ENCODE measurements around the gene SLC25A13.
"Not testable (repeated sequence)": the region's sequence is repeated elsewhere in the genome, so short reads cannot be mapped to it uniquely, and the experiment has no call there.

Gene SLC25A13

GRCh38 chr7:96297876-96298275 is 24.0 kb downstream of the SLC25A13 start:
- no peak for DNase-seq

DNA sequence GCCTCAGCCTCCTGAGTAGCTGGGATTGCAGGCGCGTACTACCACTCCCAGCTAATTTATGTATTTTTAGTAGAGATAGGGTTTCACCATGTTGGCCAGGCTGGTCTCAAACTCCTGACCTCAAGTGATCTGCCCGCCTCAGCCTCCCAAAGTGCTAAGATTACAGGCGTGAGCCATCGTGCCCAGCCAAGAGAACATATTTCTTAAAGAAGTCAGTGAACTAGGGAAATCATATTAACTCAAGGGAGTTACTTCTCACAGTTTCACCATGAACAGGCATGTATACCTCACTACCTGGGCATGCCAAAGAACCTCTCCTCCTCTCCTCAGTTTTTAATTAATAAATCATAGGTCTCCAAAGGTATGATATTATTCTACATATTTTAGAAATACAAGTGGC is 24.5 kb downstream of the SLC25A13 start:
- DNase-seq = not testable (repeated sequence)

GRCh38 chr7:96293911-96294310 is 28.0 kb downstream of the SLC25A13 start:
- DNase-seq = not testable (repeated sequence)

DNA sequence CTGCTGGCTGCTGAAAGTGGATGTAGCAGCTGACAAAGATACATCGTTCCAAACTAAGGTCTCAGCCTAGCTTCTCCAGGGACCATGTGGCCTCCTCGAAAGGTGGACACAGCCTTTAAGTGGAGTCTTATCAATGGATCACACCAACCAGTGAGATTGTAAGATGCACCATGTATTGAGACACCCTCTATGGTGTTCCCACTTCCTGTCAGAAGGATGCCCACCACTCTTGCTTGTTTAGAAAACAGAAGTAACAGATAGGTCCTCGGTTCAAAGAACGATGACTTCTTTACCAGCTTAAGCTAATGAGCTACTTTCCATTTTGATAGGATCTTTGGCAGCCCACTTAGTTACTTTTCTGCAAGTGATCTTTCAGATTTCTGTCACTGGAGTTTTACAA is 34.3 kb downstream of the SLC25A13 start:
- DNase-seq = no peak

DNA sequence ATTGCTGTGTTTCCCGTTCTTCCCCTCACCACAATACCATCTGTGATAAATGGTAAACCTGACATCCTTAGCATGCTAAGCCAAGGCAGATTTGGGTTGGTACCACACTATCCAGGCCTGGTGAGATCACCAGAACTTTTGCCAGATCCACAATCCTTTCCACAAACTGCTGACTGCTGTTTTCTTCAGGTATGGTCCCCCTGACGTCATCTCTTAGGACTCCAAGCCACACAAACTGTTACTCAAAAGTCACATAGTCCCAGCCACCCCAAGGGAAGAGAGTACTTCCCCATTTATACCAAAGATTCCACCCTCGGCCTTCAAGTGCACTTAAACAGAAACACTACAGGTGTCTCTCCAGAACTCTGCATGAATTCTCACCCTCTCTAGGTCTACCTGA is 34.8 kb downstream of the SLC25A13 start:
- no peak for DNase-seq

DNA sequence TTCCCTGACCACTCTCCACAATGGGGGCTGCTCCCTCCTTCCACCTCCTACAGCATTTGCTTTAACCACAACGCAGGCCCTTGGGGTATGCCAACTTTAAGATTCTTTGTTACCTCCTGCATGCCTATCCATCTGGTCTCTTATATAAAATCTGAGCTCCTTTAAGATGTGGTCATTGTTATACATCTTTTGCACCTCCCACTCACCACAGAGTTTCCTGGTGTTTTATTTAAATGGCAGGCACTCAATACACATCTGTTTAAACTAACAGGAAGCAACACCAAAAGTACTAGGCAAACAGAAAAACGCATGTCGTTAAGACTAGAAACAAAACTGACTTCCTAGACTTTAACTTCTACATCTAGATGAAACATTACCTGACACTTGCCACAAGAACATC is 36.3 kb downstream of the SLC25A13 start:
- no peak for DNase-seq

- DNase-seq = no peak
Measured at GRCh38 chr7:96284835-96285234, 37.1 kb downstream of the SLC25A13 start.

GRCh38 chr7:96284240-96284639 is 37.7 kb downstream of the SLC25A13 start:
- no peak for DNase-seq

- DNase-seq = no peak
Measured at GRCh38 chr7:96282835-96283234, 39.1 kb downstream of the SLC25A13 start.

DNA sequence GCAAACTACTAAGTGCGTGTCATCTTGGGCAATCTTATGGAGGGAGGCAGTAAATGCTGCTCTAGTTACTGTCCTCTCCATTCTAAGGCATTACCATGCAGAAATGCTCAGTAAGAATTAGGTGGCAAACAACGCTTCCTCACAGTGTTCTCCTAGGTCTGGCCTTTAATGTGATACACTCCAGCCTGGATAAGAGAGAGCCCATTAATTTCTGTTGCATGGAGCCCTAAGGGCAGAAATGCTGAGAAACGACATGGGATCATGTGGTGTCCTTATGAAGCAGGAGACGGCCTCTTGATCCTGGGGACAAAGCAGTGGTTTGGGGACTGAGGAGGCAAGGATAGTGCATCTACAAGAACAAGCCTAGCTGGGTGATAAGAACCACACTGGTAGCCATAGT is 44.0 kb downstream of the SLC25A13 start:
- no peak for DNase-seq

- no peak for DNase-seq
Measured at GRCh38 chr7:96276019-96276418, 45.9 kb downstream of the SLC25A13 start.

DNA sequence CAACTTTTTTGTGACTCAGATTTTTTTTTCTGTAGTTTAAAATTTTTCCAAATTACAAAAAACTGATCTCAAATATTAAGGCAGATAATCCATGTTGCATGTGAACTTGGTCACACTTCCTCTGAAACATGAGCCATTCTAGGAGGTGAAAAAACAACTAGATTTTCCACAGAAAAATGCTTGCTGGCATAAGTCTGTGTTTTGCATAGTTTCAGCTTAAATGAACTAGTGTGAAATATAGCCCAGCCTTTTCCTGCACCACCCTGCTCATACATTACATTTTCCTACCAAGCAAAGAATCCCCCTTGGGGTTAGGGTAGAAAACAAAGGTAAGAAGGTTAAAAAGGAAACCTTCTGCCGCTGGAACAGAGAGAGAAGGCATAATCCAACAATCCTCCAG is 48.2 kb downstream of the SLC25A13 start:
- DNase-seq = no peak

- no peak for DNase-seq
Measured at GRCh38 chr7:96269246-96269994, 52.5 kb downstream of the SLC25A13 start.

DNA sequence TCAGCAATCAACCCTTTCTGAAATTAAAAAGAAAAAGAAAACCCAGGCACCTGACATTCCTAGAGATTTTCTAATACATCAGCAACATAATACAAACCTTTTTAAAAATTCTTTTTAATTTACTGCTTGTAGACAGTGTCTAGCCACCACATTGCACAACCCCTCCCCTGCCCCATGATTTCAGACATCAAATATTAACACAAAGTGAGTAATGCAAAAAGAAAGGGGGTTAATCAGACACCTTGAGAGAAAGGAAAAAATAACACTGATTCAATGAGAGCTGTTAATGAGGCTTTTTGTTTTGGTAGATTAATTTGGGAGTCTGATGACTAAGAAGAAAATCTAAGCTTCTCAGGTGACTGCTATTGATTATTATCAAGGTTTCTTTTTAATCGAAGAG is 55.3 kb downstream of the SLC25A13 start:
- no peak for DNase-seq

DNA sequence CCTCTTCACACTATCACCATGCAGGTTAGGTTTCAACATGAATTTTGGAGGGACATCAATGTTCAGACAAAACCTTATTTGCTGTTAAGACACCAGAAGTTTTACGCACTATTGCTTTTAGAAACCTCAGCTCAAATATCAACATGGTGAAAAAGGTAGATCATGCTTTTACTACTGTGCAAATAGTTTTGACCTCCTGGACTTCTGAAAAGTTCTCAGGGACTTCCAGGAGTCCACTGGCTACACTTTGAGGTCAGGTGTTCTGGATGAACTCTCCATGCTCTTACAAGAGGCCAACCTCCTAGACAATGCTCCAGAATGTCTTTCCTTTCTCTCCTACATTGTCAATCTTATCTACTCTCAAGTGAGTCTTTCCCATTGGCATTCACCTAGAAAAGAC is 55.9 kb downstream of the SLC25A13 start:
- no peak for DNase-seq

GRCh38 chr7:96253964-96254363 is 67.9 kb downstream of the SLC25A13 start:
- no peak for DNase-seq

DNA sequence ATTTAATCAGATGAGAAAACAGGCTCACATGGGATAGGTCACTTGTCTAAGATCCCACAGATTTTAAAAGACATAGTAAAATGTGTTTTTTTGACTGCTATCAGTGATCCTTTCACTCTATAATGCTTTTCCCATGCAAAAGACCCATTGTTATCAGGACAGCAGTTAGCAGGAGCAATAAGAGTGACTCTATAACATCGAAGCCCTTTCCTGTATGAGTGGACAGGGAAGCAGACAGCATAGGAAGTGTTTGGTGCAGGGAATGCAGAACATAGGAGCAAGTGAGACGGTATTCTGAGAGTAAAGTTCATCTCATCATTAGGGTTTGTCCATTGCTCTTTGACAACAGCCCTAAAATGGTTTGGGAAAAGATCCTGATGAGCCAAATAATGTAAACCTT is 68.5 kb downstream of the SLC25A13 start:
- DNase-seq = no peak

GRCh38 chr7:96250776-96251361 is 71.0 kb downstream of the SLC25A13 start:
- no peak for DNase-seq

DNA sequence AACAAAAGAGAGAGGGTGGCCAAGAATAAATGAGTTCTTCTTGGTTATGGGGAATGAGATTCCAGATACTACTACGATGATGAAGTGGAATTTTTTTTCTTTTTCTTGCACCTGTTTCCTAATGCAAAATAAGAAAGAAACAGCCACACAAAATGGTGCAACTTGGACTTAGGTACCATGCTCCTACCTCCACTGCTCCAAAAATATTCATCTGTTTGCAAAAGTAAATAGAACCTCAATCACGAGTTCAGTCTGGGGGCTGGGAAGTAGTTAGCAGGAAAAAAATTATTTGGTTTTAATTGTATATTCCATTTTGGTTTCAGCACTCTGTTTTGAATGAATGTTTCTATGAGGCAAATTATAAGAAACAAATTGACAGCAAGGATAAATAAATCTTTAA is 73.5 kb downstream of the SLC25A13 start:
- no peak for DNase-seq

GRCh38 chr7:96246919-96247318 is 75.0 kb downstream of the SLC25A13 start:
- DNase-seq = no peak

- no peak for DNase-seq
Measured at GRCh38 chr7:96244992-96245292, 77.0 kb downstream of the SLC25A13 start.

DNA sequence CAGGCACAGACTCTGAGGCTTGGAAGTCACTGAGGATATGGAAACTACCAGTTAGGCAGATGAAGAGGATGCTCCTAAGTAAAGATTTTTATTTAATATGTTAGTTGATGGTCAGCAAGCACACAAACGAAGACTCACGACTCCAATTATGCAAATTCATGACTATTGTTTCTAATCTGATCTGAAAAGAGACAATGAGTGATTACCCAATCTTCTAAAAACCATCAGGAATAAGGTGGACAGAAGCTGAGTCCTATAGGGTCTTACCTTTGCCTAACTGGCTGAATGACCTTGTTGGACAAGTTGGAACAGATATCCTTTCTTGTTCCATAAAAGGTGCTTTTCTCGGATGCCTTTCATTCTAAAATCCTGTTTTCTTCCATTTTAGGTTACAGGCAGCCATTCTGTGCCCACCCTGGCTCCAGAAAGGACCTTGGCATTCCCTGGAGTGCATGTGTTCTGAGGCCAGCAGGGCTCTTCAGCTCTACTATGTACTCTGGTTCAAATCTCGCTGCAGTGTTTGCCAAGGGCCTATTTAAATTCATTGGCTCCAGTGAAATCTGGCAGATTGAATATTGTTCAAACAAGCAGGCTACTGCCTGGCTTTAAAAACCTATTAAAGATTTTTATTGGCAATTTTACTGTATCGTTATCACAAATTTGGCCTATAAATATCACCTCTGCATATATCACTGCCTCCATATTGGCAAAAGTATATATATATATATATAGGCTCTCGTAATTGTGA is 77.5 kb downstream of the SLC25A13 start:
- no peak for DNase-seq

DNA sequence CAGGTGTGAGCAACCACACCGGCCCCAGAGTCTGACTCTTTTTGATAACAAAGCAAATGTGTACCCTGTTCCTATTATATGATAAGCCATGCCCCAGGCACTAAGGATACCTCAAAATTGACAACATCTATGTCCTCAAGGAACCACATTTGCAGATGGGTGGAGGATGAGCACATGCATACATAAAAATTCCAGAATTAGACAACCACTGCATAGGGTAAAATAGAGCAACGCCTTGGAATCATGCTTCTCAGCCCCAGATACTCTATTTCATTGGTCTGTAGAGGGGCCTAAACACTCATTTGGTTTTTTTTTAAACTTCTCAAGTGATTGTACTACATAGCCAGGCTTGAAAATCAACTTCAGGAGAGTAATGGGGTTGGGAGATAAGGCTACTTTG is 78.7 kb downstream of the SLC25A13 start:
- no peak for DNase-seq

DNA sequence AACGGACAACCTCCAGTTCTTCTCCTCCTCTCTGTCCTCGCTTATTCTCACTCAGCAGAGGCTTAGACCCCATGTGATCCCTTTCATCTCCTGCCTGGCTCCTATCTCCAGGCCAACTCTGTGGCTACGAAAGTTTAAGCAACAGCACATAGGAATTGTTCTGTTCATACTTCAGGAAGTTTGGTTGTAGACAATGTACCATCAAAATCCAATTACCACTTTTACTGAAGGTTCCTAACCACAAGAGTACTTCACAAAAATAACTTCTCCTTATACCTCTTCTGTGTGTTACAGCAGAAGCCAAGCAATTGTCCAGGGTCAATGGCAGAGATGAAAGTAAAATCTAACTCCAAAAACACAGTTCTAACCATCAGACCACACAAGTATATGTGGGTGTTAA is 80.0 kb downstream of the SLC25A13 start:
- no peak for DNase-seq

All from activated CD4-positive, alpha-beta T cell treated with anti-CD3 and anti-CD28 coated beads, Interleukin-2, amount 50 U/mL, for 4 hours (primary cell).